Measurements from ENCODE around the gene HSPA1A.
"Not testable (repeated sequence)": the region's sequence is repeated elsewhere in the genome, so short reads cannot be mapped to it uniquely, and the experiment has no call there.

HSPA1A gene

GRCh38 chr6:31794294-31794865, 21.0 kb upstream of the HSPA1A start:
- Mint-ChIP-seq H3K9me3 (no peaks in the 10 kb centered on the region), H3K4me3 (peak overlapping the region; percentile 97), H3K36me3 (ENCODE audit: low read depth) (peaks cover 21% of the 10 kb centered on the region), H3K27ac (peak overlapping the region; percentile 77), H3K27me3 (ENCODE audit: low read depth) (no peaks in the 10 kb centered on the region), H3K4me1 (ENCODE audit: low read depth) (peaks cover 36% of the 10 kb centered on the region)

DNA sequence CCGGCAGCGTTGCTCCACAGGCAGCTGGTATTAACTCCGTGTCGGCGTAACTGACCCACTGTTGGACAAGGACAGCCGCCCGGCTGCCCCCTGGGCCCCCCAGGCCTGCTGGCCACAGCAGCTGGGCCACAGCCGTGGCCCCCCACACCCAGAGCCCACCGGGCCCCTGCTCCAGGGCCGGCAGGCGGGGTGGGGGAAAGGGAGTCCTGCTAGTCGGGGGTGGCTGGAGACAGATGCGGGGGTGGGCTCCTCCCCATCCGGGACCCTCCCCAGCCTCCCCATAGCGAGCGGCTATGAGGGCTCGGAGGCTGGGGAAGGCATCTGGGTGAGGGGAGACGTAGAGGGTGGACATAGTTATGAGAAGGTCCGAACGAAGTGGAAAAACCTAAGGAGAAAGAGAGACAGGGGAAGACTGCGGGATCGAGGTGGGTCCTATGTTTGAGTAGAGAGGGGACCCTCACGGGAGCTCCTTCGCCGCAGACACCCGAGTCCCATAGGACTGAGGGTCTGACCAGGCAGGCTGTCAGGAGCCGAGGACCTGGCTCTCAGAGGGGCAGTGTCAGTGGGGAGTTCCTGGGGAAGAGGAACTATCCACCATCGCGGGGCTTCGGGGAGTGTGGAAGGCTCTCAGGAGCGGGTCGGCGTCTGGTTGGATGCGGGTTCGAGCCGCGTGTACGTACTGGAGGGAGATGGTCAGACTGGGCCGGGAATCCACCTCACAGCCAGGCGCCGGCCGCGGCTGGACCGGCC, 20.3 kb upstream of the HSPA1A start:
- H3K9me3 Mint-ChIP-seq, result no peaks in the 10 kb centered on the region
- no peaks in the 10 kb centered on the region for H3K27me3 Mint-ChIP-seq (ENCODE audit: low read depth)
- peak overlapping the region; percentile 97 for H3K4me3 Mint-ChIP-seq
- peak overlapping the region; percentile 99 for H3K27ac Mint-ChIP-seq
- H3K36me3 Mint-ChIP-seq (ENCODE audit: low read depth), result peaks cover 18% of the 10 kb centered on the region
- peaks cover 36% of the 10 kb centered on the region for H3K4me1 Mint-ChIP-seq (ENCODE audit: low read depth)

DNA sequence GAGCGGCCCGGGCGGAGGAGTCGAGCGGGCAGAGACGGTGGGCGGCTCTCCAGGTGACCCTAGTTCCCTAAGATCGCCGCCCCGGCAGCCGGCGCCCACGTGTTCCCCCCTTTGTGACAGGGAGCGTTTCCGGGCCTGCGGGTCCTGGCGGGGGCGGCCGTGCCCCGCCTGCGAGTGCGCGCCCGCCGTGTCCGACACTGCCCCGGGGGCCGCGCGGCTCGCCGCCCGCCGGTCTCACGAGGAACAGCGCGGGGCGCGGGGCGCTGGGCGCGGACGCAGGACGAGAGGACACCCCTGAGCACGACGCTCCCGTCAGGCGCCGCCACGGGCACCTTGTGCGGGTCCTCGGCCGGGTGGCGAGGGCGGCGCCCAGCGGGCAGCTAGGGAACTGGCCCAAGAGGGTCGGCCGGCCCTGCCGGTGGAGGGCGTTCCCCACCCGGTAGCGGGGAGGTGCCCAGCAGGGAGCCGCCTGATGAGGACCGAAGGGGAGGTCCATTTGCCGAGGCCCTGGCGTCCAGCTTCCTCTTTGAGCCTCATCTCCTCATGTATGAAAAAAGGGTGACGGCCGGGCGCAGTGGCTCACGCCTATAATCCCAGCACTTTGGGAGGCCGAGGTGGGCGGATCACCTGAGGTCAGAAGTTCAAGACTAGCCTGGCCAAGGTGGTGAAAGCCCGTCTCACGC, 19.6 kb upstream of the HSPA1A start, which contains the start of gene VARS1:
Gene VARS1 (minus strand): TSS at position 137 of the 683 bp plus-strand sequence. CDS start 535 bp downstream, outside the sequence.
- Mint-ChIP-seq H3K9me3 (no peaks in the 10 kb centered on the region), H3K4me1 (ENCODE audit: low read depth) (peaks cover 33% of the 10 kb centered on the region), H3K27ac (peak within 1 kb of the TSS; percentile 99), H3K27me3 (ENCODE audit: low read depth) (no peaks in the 10 kb centered on the region), H3K36me3 (ENCODE audit: low read depth) (peaks cover 14% of the 10 kb centered on the region), H3K4me3 (peak within 1 kb of the TSS; percentile 97)

- Mint-ChIP-seq H3K9me3 (no peaks in the 10 kb centered on the region), H3K27ac (peak overlapping the region; percentile 86), H3K4me1 (ENCODE audit: low read depth) (peaks cover 32% of the 10 kb centered on the region), H3K4me3 (peak overlapping the region; percentile 43), H3K27me3 (ENCODE audit: low read depth) (no peaks in the 10 kb centered on the region), H3K36me3 (ENCODE audit: low read depth) (peaks cover 11% of the 10 kb centered on the region)
Observed at GRCh38 chr6:31796993-31797385, 18.4 kb upstream of the HSPA1A start.

DNA sequence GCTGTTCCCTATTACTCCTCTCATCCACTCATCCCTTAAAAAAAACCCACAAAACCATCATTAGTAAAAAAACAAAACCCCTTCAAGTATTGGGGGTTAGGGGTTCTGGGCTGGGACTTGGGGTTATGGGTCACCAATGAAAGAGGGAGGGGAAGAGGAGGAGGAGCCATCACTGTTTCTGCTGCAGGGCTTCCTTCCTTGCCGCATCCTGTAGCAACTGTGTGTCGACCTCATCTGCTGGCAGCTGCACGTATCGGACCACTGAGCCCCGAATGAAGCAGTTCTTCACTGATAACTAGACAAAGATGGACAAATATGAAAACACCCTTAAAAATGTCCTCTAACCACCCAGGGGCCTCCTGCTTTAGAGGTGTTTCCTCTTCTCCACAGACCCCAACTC, 17.8 kb upstream of the HSPA1A start:
- peaks cover 12% of the 10 kb centered on the region for H3K36me3 Mint-ChIP-seq (ENCODE audit: low read depth)
- H3K27ac Mint-ChIP-seq, result peak overlapping the region; percentile 86
- peaks cover 33% of the 10 kb centered on the region for H3K4me1 Mint-ChIP-seq (ENCODE audit: low read depth)
- no peaks in the 10 kb centered on the region for H3K27me3 Mint-ChIP-seq (ENCODE audit: low read depth)
- peak overlapping the region; percentile 56 for H3K4me3 Mint-ChIP-seq
- no peaks in the 10 kb centered on the region for H3K9me3 Mint-ChIP-seq

- Mint-ChIP-seq H3K4me1 (ENCODE audit: low read depth) (peaks cover 30% of the 10 kb centered on the region), H3K27me3 (ENCODE audit: low read depth) (no peaks in the 10 kb centered on the region), H3K27ac (no peak overlapping the region), H3K36me3 (ENCODE audit: low read depth) (peaks cover 16% of the 10 kb centered on the region), H3K9me3 (no peaks in the 10 kb centered on the region), H3K4me3 (no peak overlapping the region)
Observed at GRCh38 chr6:31799781-31800180, 15.6 kb upstream of the HSPA1A start.

GRCh38 chr6:31801031-31801927, 14.1 kb upstream of the HSPA1A start:
- not testable (repeated sequence) for H3K4me3 Mint-ChIP-seq; H3K27ac Mint-ChIP-seq; H3K27me3 Mint-ChIP-seq (ENCODE audit: low read depth); H3K9me3 Mint-ChIP-seq
- Mint-ChIP-seq H3K4me1 (ENCODE audit: low read depth) (peaks cover 33% of the 10 kb centered on the region), H3K36me3 (ENCODE audit: low read depth) (peaks cover 17% of the 10 kb centered on the region)

DNA sequence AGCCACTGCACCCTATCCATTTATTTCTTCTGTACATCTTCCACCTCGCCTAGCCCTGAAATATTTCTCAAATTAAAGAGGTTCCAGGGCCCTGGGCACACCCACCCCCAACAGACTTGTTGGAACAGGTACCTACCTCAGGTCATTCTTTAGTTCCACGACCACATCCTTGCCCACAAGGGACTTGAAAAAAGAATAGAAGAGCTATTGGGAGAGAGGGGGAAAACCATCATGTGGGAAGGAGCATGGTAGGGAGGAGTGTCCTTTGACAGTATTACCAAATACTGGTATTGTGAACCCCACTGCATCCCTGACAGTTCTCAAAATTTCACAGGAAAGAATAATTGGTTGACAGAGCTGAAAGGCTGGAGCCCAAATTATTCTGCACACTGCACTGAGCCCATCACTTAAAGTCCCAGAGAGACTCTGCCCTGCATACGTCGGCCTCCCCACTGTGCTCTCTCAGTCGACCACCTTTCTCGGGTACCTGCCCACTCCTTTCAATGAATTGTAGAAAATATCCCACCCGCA, 9.3 kb upstream of the HSPA1A start:
- Mint-ChIP-seq H3K4me3 (peak overlapping the region; percentile 95), H3K4me1 (ENCODE audit: low read depth) (peaks cover 23% of the 10 kb centered on the region), H3K27me3 (ENCODE audit: low read depth) (no peaks in the 10 kb centered on the region), H3K9me3 (no peaks in the 10 kb centered on the region), H3K27ac (peak overlapping the region; percentile 93), H3K36me3 (ENCODE audit: low read depth) (peaks cover 31% of the 10 kb centered on the region)

DNA sequence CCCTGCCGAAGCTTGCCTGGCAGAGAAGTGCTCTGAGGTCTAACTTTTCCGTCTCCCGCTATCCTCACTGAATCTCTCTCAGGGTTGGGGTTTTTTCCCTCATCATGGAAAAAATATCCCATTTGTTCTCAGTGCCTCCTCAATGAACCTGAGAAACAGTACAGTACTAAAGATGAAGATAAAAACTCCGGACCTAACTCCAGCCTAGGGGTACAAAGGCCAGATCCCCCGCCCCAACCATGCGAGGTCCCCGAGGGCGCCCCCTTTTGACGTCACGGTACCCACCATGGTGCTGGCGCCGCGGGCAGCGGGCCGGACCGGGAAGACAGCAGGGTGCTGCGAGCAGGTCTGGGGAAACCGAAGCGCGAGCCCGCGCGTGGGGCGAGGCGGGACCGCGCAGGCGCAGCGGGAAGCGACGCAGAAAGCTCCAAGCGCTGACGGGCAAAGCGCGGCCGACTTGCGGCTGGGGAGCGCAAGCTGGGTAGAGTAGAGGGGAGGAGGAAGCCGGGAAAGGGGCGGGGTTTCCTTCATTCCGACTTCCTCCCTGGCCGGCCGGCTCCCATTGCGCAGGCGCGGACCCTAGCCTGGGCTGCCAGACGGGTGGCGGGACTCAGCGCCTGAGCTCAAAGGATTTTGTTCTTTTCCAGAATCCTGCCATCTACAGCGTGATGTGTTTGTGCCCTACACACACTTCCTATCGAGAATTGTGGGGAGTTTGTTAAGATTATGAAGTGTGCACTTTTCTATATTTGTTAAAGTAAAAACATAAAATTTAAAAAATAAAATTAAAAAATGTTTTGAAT, 8.7 kb upstream of the HSPA1A start, which contains the start of gene LSM2:
Gene LSM2 (minus strand): TSS at position 497 of the 803 bp plus-strand sequence. CDS start 209 bp downstream, at position 288.
- Mint-ChIP-seq H3K27me3 (ENCODE audit: low read depth) (no peaks in the 10 kb centered on the region), H3K9me3 (no peaks in the 10 kb centered on the region), H3K4me3 (peak within 1 kb of the TSS; percentile 95), H3K4me1 (ENCODE audit: low read depth) (peaks cover 22% of the 10 kb centered on the region), H3K36me3 (ENCODE audit: low read depth) (peaks cover 33% of the 10 kb centered on the region), H3K27ac (peak within 1 kb of the TSS; percentile 93)

- H3K36me3 Mint-ChIP-seq (ENCODE audit: low read depth), result peaks cover 25% of the 10 kb centered on the region
Observed at GRCh38 chr6:31808599-31808998, 6.7 kb upstream of the HSPA1A start.

GRCh38 chr6:31811645-31812044, 3.7 kb upstream of the HSPA1A start:
- Mint-ChIP-seq H3K9me3 (no peaks in the 10 kb centered on the region), H3K36me3 (ENCODE audit: low read depth) (peaks cover 18% of the 10 kb centered on the region), H3K27ac (no peak overlapping the region), H3K27me3 (ENCODE audit: low read depth) (no peaks in the 10 kb centered on the region), H3K4me1 (ENCODE audit: low read depth) (peaks cover 27% of the 10 kb centered on the region), H3K4me3 (no peak overlapping the region)

More at GRCh38 chr6:31808599-31808998, 6.7 kb upstream of the HSPA1A start:
- peaks cover 29% of the 10 kb centered on the region for H3K4me1 Mint-ChIP-seq (ENCODE audit: low read depth)
- not testable (repeated sequence) for H3K9me3 Mint-ChIP-seq; H3K27me3 Mint-ChIP-seq (ENCODE audit: low read depth); H3K27ac Mint-ChIP-seq; H3K4me3 Mint-ChIP-seq

DNA sequence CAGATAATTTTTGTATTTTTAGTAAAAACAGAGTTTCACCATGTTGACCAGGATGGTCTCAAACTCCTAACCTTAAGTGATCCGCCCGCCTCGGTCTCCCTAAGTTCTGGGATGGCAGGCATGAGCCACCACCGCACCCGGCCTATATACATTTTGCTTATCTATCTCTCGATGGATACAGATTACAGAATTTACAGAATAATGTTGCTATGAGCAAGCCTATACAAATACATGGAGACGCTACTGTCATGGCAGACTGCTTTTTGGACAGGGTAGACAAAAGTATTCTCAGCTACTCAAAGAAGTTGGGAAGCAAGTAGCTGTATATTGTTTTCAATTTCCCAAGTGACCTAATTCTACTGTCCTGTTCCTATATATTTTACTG, 1.9 kb upstream of the HSPA1A start:
- Mint-ChIP-seq H3K36me3 (ENCODE audit: low read depth) (peaks cover 26% of the 10 kb centered on the region), H3K4me1 (ENCODE audit: low read depth) (peaks cover 34% of the 10 kb centered on the region), H3K27me3 (ENCODE audit: low read depth) (no peaks in the 10 kb centered on the region), H3K4me3 (peak overlapping the region; percentile 90), H3K27ac (peak overlapping the region; percentile 87), H3K9me3 (no peaks in the 10 kb centered on the region)

GRCh38 chr6:31814677-31815024, 692 bp upstream of the HSPA1A start:
- peaks cover 26% of the 10 kb centered on the region for H3K36me3 Mint-ChIP-seq (ENCODE audit: low read depth)
- H3K4me3 Mint-ChIP-seq, result peak overlapping the region; percentile 90
- peaks cover 35% of the 10 kb centered on the region for H3K4me1 Mint-ChIP-seq (ENCODE audit: low read depth)
- no peaks in the 10 kb centered on the region for H3K27me3 Mint-ChIP-seq (ENCODE audit: low read depth)
- peak overlapping the region; percentile 88 for H3K27ac Mint-ChIP-seq
- no peaks in the 10 kb centered on the region for H3K9me3 Mint-ChIP-seq
